ENCODE measurements around the gene EZR. TPM values are rescaled to one million over a fixed set of nuclear protein-coding genes. Genes with fewer than 3 reads are reported as not detected.

Gene EZR
- total RNA-seq, 4 donors from 2014 or later: 27.4 to 94.0 (median 59.3) TPM

GRCh38 chr6:158848490-158848895, 29.3 kb upstream of the EZR start:
- intact Hi-C loops (cut with DNase I; ENCODE audit: low total_unique reads): no loop called here
- no peak overlapping the region for H3K27ac ChIP-seq
- no peaks in the 10 kb centered on the region for H3K36me3 ChIP-seq
- no peaks in the 10 kb centered on the region for H3K9me3 ChIP-seq
- H3K4me3 ChIP-seq: no peak overlapping the region
- no peak for TF ChIP-seq POLR2A (IDR thresholded peaks at IDR 0.05)
- no peak for TF ChIP-seq CTCF (IDR thresholded peaks at IDR 0.05)
- no peak for DNase-seq
- no peaks in the 10 kb centered on the region for H3K27me3 ChIP-seq
- H3K4me1 ChIP-seq: no peaks in the 10 kb centered on the region

- H3K4me3 ChIP-seq: no peak overlapping the region
- no peak overlapping the region for H3K27ac ChIP-seq
- H3K36me3 ChIP-seq: no peaks in the 10 kb centered on the region
- H3K27me3 ChIP-seq: no peaks in the 10 kb centered on the region
- no peaks in the 10 kb centered on the region for H3K4me1 ChIP-seq
- no peak for TF ChIP-seq CTCF (IDR thresholded peaks at IDR 0.05)
- no peak for TF ChIP-seq POLR2A (IDR thresholded peaks at IDR 0.05)
- intact Hi-C loops (cut with DNase I; ENCODE audit: low total_unique reads): no loop called here
- DNase-seq: no peak
- H3K9me3 ChIP-seq: no peaks in the 10 kb centered on the region
Observed at GRCh38 chr6:158847786-158848185, 28.6 kb upstream of the EZR start.

- no peaks in the 10 kb centered on the region for H3K36me3 ChIP-seq
Observed at GRCh38 chr6:158847012-158847529, 27.9 kb upstream of the EZR start.

GRCh38 chr6:158843751-158844683, 24.8 kb upstream of the EZR start:
- Histone ChIP-seq H3K27ac (no peak overlapping the region), H3K36me3 (no peaks in the 10 kb centered on the region), H3K4me3 (no peak overlapping the region), H3K4me1 (no peaks in the 10 kb centered on the region), H3K9me3 (no peaks in the 10 kb centered on the region), H3K27me3 (no peaks in the 10 kb centered on the region)
- intact Hi-C loops (cut with DNase I; ENCODE audit: low total_unique reads): no loop called here
- DNase-seq: no peak
- no peak for TF ChIP-seq POLR2A (IDR thresholded peaks at IDR 0.05)
- TF ChIP-seq CTCF (IDR thresholded peaks at IDR 0.05): no peak

More at GRCh38 chr6:158847012-158847529, 27.9 kb upstream of the EZR start:
- intact Hi-C loops (cut with DNase I; ENCODE audit: low total_unique reads): no loop called here
- no peaks in the 10 kb centered on the region for H3K4me1 ChIP-seq
- H3K9me3 ChIP-seq: no peaks in the 10 kb centered on the region
- DNase-seq: no peak
- no peak overlapping the region for H3K27ac ChIP-seq
- H3K4me3 ChIP-seq: no peak overlapping the region
- TF ChIP-seq POLR2A (IDR thresholded peaks at IDR 0.05) (no peak), CTCF (IDR thresholded peaks at IDR 0.05) (no peak)
- no peaks in the 10 kb centered on the region for H3K27me3 ChIP-seq

- H3K27ac ChIP-seq: no peak overlapping the region
- H3K27me3 ChIP-seq: no peaks in the 10 kb centered on the region
- TF ChIP-seq POLR2A (IDR thresholded peaks at IDR 0.05) (no peak), CTCF (IDR thresholded peaks at IDR 0.05) (no peak)
- no peaks in the 10 kb centered on the region for H3K9me3 ChIP-seq
- no peak overlapping the region for H3K4me3 ChIP-seq
- no peaks in the 10 kb centered on the region for H3K36me3 ChIP-seq
- DNase-seq: no peak
- H3K4me1 ChIP-seq: no peaks in the 10 kb centered on the region
- intact Hi-C loops (cut with DNase I; ENCODE audit: low total_unique reads): no loop called here
Observed at GRCh38 chr6:158841358-158841757, 22.2 kb upstream of the EZR start.
